ENCODE data around the gene KCNIP1.

The KCNIP1 gene

DNA sequence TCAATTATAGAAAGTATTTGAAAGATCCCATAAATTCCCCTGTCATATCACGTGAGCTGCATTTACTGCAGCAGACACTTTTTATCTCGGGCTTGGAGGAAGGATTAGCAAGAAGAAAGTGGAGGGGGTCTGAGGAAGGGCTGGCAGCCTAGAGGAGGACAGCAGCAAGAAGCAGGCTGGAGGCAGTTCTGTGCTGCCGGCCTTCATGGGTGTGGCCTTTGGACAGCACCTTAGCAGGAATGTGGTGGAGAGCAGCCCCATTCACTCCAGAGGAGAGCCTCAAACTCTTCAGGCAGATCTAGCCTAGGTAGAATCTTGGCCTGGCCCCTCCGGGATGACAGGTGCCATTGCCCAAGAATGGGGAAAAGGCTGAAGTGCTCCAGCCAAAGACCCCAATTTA is 189.9 kb downstream of the KCNIP1 start:
- Histone ChIP-seq H3K36me3 (ENCODE audit: control insufficient read depth, low read depth, low read length) (no peaks in the 10 kb centered on the region), H3K4me3 (ENCODE audit: low read length) (no peak overlapping the region), H3K27ac (ENCODE audit: low read length) (no peak overlapping the region), H3K9ac (ENCODE audit: low read length) (no peak overlapping the region), H3K4me1 (ENCODE audit: control insufficient read depth, low read depth, low read length) (no peaks in the 10 kb centered on the region), H3K27me3 (ENCODE audit: control insufficient read depth, insufficient read depth, low read length) (no peaks in the 10 kb centered on the region), H3K9me3 (ENCODE audit: control insufficient read depth, low read depth, low read length) (no peaks in the 10 kb centered on the region)

DNA sequence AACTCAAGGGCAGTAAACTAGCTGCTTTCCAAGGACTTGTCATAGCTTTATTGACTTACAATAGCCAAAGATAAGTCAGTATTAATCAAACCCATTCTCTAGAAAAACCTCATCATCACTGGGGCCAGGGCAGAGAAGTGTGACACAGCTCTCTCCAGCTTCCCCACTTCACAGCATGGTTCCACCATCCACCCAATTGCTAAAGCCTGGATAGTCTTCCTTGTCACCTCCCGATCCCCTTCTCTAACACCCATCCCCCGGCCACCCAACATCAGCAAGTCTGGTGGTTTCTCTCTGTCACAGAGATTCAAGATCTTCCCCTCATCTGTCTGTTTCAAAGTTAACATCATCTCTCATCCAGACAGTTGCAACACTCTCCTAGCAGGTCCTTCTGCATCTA is 191.1 kb downstream of the KCNIP1 start:
- no peaks in the 10 kb centered on the region for H3K27me3 ChIP-seq (ENCODE audit: control insufficient read depth, insufficient read depth, low read length)
- H3K4me1 ChIP-seq (ENCODE audit: control insufficient read depth, low read depth, low read length) = no peaks in the 10 kb centered on the region
- no peaks in the 10 kb centered on the region for H3K9me3 ChIP-seq (ENCODE audit: control insufficient read depth, low read depth, low read length)
- no peak overlapping the region for H3K4me3 ChIP-seq (ENCODE audit: low read length)
- no peak overlapping the region for H3K9ac ChIP-seq (ENCODE audit: low read length)
- no peak overlapping the region for H3K27ac ChIP-seq (ENCODE audit: low read length)
- H3K36me3 ChIP-seq (ENCODE audit: control insufficient read depth, low read depth, low read length) = no peaks in the 10 kb centered on the region

DNA sequence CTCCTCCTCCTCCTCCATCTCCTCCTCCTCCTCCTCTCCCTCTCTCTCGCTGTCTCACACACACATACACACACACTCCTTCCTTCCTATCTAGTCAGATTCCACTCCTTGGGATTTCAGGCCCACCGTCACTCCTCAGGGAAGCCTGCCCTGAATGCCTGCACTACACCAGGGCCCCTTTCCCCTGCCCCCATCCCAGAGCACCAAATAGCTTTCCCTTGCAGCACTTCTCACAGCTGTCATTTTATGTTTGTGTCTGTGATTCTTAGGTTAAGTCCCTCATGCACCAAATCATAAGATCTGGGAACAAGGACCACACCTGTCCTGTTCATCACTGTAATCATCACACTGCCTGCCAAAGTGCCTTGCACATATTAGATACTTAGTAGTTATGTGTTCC is 193.2 kb downstream of the KCNIP1 start:
- Histone ChIP-seq H3K36me3 (ENCODE audit: control insufficient read depth, low read depth, low read length) (no peaks in the 10 kb centered on the region), H3K4me1 (ENCODE audit: control insufficient read depth, low read depth, low read length) (no peaks in the 10 kb centered on the region), H3K27me3 (ENCODE audit: control insufficient read depth, insufficient read depth, low read length) (no peaks in the 10 kb centered on the region), H3K9ac (ENCODE audit: low read length) (no peak overlapping the region), H3K27ac (ENCODE audit: low read length) (no peak overlapping the region), H3K9me3 (ENCODE audit: control insufficient read depth, low read depth, low read length) (no peaks in the 10 kb centered on the region), H3K4me3 (ENCODE audit: low read length) (no peak overlapping the region)

DNA sequence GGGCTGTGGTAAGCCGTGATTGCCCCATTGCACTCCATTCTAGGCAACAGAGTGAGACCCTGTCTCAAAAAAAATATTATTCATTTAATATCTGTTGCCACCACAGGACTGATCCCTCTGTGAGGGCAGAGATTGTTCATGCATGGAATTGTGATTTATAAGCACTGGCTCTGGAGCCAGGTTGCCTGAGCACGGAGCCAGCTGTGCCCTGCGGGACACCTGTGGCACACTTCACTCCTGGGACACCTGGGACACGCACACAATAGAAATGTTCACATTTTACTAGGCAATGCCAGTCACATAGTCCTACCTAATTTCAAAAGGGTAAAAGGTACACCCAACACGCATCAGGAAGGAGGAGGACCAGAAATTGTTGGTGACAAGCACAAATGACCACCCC is 196.7 kb downstream of the KCNIP1 start:
- Histone ChIP-seq H3K4me3 (ENCODE audit: low read length) (no peak overlapping the region), H3K4me1 (ENCODE audit: control insufficient read depth, low read depth, low read length) (no peaks in the 10 kb centered on the region), H3K27ac (ENCODE audit: low read length) (no peak overlapping the region), H3K9ac (ENCODE audit: low read length) (no peak overlapping the region), H3K27me3 (ENCODE audit: control insufficient read depth, insufficient read depth, low read length) (no peaks in the 10 kb centered on the region), H3K9me3 (ENCODE audit: control insufficient read depth, low read depth, low read length) (no peaks in the 10 kb centered on the region), H3K36me3 (ENCODE audit: control insufficient read depth, low read depth, low read length) (no peaks in the 10 kb centered on the region)

DNA sequence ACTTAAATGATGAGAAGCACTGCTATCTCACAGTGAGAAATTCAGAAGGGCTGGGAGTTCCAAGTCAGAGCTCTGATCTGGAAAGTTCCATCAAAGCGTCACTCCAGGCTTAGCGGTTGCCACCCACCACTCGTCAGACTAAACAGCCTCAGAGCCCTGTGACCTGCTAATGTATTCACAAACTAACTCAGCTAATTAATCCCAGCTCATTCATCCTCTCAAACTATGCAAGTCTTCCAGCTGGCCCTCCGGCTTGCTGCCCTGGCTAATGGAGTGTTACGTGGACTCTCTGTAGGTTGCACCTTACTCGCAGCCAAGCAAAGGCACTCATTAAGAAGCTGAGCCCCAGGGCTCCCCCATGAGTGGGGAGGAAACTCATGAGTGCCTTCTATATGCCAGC is 197.5 kb downstream of the KCNIP1 start:
- Histone ChIP-seq H3K4me1 (ENCODE audit: control insufficient read depth, low read depth, low read length) (no peaks in the 10 kb centered on the region), H3K36me3 (ENCODE audit: control insufficient read depth, low read depth, low read length) (no peaks in the 10 kb centered on the region), H3K4me3 (ENCODE audit: low read length) (no peak overlapping the region), H3K9ac (ENCODE audit: low read length) (no peak overlapping the region), H3K27ac (ENCODE audit: low read length) (no peak overlapping the region), H3K9me3 (ENCODE audit: control insufficient read depth, low read depth, low read length) (no peaks in the 10 kb centered on the region), H3K27me3 (ENCODE audit: control insufficient read depth, insufficient read depth, low read length) (no peaks in the 10 kb centered on the region)

DNA sequence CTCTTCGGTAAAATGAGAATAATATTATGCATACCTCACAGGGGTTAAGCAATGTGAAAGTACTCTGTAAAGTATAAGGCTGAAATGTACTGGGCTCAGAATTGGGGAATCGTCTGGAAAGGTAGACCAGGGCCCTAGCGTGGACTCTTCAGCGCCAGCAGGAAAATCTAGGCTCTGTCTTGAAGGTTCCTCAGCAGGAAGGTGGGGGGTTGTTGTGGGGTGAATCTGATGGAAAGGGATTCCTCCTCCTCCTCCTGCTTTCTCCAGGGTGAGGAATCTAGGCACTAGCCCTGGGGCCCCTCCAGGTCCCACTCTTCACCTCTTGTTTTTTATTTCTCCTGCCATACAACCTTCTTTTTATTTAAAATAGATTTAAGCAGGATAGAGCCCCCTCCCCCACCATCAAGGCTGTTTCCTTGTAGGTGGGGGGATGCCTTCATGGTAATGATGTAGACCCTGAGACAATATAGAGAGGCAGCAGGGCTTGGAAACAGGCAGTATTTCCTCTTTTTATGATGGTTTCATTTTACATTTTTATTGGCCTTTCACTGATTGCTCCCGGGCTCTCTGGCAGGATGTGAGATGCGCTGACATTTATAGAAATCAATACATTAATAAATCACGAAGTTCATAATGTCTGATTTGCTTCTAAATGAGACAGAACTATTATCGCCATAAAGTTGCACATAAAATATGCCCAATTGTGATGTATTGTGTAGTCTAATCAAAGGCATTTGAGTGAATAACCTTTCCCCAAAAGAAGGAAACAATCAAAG is 200.8 kb downstream of the KCNIP1 start:
- Histone ChIP-seq H3K4me3 (ENCODE audit: low read length) (no peak overlapping the region), H3K9ac (ENCODE audit: low read length) (no peak overlapping the region), H3K9me3 (ENCODE audit: control insufficient read depth, low read depth, low read length) (no peaks in the 10 kb centered on the region), H3K27ac (ENCODE audit: low read length) (no peak overlapping the region), H3K27me3 (ENCODE audit: control insufficient read depth, insufficient read depth, low read length) (no peaks in the 10 kb centered on the region), H3K36me3 (ENCODE audit: control insufficient read depth, low read depth, low read length) (no peaks in the 10 kb centered on the region), H3K4me1 (ENCODE audit: control insufficient read depth, low read depth, low read length) (no peaks in the 10 kb centered on the region)

DNA sequence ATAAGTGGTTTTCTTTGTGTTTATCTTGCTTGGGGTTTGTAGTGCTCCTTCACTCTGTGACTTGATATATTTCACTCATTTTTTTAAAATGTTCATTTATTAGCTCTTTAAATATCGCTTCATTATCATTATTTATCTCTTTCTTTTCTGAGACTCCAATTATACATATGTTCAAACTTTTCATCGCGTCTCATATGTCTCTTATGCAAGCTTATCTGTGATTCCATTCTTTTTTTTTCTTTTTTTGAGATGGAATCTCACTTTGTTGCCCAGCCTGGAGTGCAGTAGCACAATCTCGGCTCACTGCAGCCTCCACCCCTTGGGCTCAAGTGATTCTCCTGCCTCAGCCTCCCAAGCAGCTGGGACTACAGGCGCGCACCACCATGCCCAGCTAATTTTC is 205.8 kb downstream of the KCNIP1 start:
- Histone ChIP-seq H3K27me3 (ENCODE audit: control insufficient read depth, insufficient read depth, low read length) (no peaks in the 10 kb centered on the region), H3K9ac (ENCODE audit: low read length) (no peak overlapping the region)

DNA sequence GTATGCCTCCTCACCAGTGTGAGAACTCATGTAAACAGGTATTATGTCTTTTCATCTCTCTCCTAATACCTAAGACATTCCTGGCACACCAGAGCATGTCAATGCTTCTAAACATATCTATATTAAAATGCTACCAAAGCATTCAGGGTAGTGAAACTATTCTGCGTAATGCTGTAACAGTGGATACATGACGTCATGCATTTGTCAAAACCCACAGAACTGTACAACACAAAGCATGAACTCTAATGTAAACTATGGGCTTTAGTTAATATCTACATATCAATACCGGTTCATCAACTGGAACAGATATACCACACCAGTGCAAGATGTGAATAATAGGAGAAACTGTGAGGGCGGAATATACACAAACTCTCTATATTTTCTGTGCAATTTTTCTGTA is 207.5 kb downstream of the KCNIP1 start:
- H3K9me3 ChIP-seq (ENCODE audit: control insufficient read depth, low read depth, low read length) = no peaks in the 10 kb centered on the region
- no peak overlapping the region for H3K4me3 ChIP-seq (ENCODE audit: low read length)
- no peaks in the 10 kb centered on the region for H3K36me3 ChIP-seq (ENCODE audit: control insufficient read depth, low read depth, low read length)
- no peaks in the 10 kb centered on the region for H3K4me1 ChIP-seq (ENCODE audit: control insufficient read depth, low read depth, low read length)
- no peak overlapping the region for H3K9ac ChIP-seq (ENCODE audit: low read length)
- H3K27ac ChIP-seq (ENCODE audit: low read length) = no peak overlapping the region
- no peaks in the 10 kb centered on the region for H3K27me3 ChIP-seq (ENCODE audit: control insufficient read depth, insufficient read depth, low read length)

More for the DNA sequence above, 205.8 kb downstream of the KCNIP1 start:
- H3K36me3 ChIP-seq (ENCODE audit: control insufficient read depth, low read depth, low read length) = no peaks in the 10 kb centered on the region
- H3K27ac ChIP-seq (ENCODE audit: low read length) = no peak overlapping the region
- H3K4me3 ChIP-seq (ENCODE audit: low read length) = no peak overlapping the region
- no peaks in the 10 kb centered on the region for H3K4me1 ChIP-seq (ENCODE audit: control insufficient read depth, low read depth, low read length)
- no peaks in the 10 kb centered on the region for H3K9me3 ChIP-seq (ENCODE audit: control insufficient read depth, low read depth, low read length)

DNA sequence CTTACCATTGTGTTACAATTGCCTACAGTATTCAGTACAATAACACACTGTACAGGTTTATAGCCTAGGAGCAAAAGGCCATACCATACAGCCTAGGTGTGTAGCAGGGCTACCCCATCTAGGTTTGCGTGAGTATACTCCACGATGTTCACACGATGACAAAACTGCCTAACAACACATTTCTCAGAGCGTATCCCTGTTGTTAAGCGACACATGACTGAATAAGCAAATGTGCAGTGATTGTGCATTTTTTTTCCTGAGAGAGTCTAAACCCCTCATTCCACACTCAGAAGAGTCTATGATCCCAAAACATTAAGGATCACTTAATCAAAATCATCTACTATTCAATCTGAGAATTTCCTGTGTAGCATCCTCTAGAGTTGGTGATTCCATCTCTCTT is 211.3 kb downstream of the KCNIP1 start:
- Histone ChIP-seq H3K27me3 (ENCODE audit: control insufficient read depth, insufficient read depth, low read length) (no peaks in the 10 kb centered on the region), H3K27ac (ENCODE audit: low read length) (no peak overlapping the region), H3K9ac (ENCODE audit: low read length) (no peak overlapping the region), H3K4me1 (ENCODE audit: control insufficient read depth, low read depth, low read length) (no peaks in the 10 kb centered on the region), H3K4me3 (ENCODE audit: low read length) (no peak overlapping the region), H3K9me3 (ENCODE audit: control insufficient read depth, low read depth, low read length) (no peaks in the 10 kb centered on the region), H3K36me3 (ENCODE audit: control insufficient read depth, low read depth, low read length) (no peaks in the 10 kb centered on the region)

DNA sequence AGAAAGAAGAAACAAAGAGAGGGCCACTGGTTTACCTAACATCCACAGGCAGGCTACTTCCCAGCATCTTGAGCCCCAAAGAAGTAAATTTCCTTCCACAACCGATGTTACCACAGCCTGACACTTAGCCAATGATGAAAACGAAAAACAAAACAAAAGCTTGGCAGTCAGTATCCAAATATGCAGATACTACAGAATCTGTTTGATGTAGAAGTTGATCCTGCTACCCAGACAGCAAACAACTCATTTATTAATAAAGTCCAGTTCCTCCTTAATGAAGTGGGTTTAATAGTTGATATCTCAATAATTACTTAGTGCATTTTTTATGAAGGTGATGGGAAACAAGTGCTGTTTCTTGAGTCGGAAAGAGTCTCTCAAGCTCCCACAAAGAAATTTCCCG is 212.6 kb downstream of the KCNIP1 start:
- no peaks in the 10 kb centered on the region for H3K4me1 ChIP-seq (ENCODE audit: control insufficient read depth, low read depth, low read length)
- no peaks in the 10 kb centered on the region for H3K9me3 ChIP-seq (ENCODE audit: control insufficient read depth, low read depth, low read length)
- no peak overlapping the region for H3K4me3 ChIP-seq (ENCODE audit: low read length)
- H3K9ac ChIP-seq (ENCODE audit: low read length) = no peak overlapping the region
- no peak overlapping the region for H3K27ac ChIP-seq (ENCODE audit: low read length)
- no peaks in the 10 kb centered on the region for H3K36me3 ChIP-seq (ENCODE audit: control insufficient read depth, low read depth, low read length)
- no peaks in the 10 kb centered on the region for H3K27me3 ChIP-seq (ENCODE audit: control insufficient read depth, insufficient read depth, low read length)

DNA sequence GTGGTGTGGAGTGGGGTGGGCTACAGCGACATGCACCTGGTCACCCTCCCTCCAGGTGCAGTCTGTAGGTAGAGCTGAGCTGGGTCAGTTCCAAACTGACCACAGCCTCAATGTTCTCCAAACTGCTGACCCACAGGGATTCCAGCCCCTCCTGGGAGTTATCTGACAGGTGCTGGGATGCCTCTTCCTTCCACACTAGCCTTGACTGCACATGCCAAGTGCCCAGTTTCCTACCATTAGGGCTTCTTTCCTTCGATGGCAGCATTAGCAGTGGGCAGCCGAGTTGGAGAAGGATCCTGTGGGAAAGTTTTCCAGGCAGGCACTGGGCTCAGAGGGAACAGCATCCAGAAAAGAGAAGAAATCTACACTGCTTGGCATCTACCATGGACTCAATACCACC is 215.7 kb downstream of the KCNIP1 start:
- no peak overlapping the region for H3K27ac ChIP-seq (ENCODE audit: low read length)
- no peaks in the 10 kb centered on the region for H3K27me3 ChIP-seq (ENCODE audit: control insufficient read depth, insufficient read depth, low read length)
- H3K4me1 ChIP-seq (ENCODE audit: control insufficient read depth, low read depth, low read length) = no peaks in the 10 kb centered on the region
- H3K4me3 ChIP-seq (ENCODE audit: low read length) = no peak overlapping the region
- no peak overlapping the region for H3K9ac ChIP-seq (ENCODE audit: low read length)
- H3K9me3 ChIP-seq (ENCODE audit: control insufficient read depth, low read depth, low read length) = no peaks in the 10 kb centered on the region
- no peaks in the 10 kb centered on the region for H3K36me3 ChIP-seq (ENCODE audit: control insufficient read depth, low read depth, low read length)

DNA sequence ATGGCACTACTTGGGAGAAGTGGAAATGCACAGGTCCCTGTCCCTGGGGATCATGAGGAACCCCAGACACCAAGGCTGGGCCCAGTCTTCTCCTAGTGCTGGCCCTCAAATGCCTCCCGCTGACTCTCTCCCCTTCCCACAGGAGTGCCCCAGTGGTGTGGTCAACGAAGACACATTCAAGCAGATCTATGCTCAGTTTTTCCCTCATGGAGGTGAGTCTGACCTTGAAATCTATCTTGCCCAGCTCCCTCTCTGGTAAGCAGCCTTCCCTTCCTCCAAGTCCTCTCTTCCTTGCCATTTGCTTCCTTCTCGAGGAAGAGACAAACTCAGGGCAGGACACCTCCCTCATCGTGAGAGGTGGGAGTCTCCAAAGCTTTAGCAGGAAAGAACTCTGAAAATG is 216.4 kb downstream of the KCNIP1 start:
- Histone ChIP-seq H3K4me1 (ENCODE audit: control insufficient read depth, low read depth, low read length) (no peaks in the 10 kb centered on the region), H3K4me3 (ENCODE audit: low read length) (no peak overlapping the region), H3K9ac (ENCODE audit: low read length) (no peak overlapping the region), H3K27ac (ENCODE audit: low read length) (no peak overlapping the region), H3K27me3 (ENCODE audit: control insufficient read depth, insufficient read depth, low read length) (no peaks in the 10 kb centered on the region), H3K9me3 (ENCODE audit: control insufficient read depth, low read depth, low read length) (no peaks in the 10 kb centered on the region), H3K36me3 (ENCODE audit: control insufficient read depth, low read depth, low read length) (no peaks in the 10 kb centered on the region)

Measured in iPS-18a (cell line).